Activated CD8-positive, alpha-beta memory T cell treated with anti-CD3 and anti-CD28 coated beads for 48 hours (primary cell): ENCODE measurements around the gene LSR.

ENCODE experiments used
- DNase-seq, 3 experiments: peaks; one replicate each; pipeline ENCODE4 v3.0.0-alpha.2; 2020; ENCODE audit warnings: low read depth in 2 of 3, low spot score in 2 of 3

LSR gene

GRCh38 chr19:35265900-35266519 lies 17.2 kb downstream of the LSR start:
- DNase-seq: no peak

GRCh38 chr19:35266520-35267352 lies 17.9 kb downstream of the LSR start:
- DNase-seq: no peak

GRCh38 chr19:35267353-35267817 lies 18.6 kb downstream of the LSR start:
- peak in 1 of 3 experiments; percentile 10 for DNase-seq

- DNase-seq: peak in 2 of 3 experiments; percentile 43 to 63
These were observed 19.2 kb downstream of the LSR start for GRCh38 chr19:35267818-35268535.

- DNase-seq: peak in 1 of 3 experiments; percentile 46
These were observed 20.0 kb downstream of the LSR start, which contains the start of gene USF2 for GRCh38 chr19:35268536-35269437. Gene USF2, plus strand, starts transcription at chr19:35268962. Its CDS starts 140 bp downstream, at chr19:35269102.

- peak; percentile 49 to 64 (median 53) for DNase-seq
These were observed 20.8 kb downstream of the LSR start for GRCh38 chr19:35269438-35270117.

GRCh38 chr19:35270381-35270811 lies 21.6 kb downstream of the LSR start:
- DNase-seq: no peak

GRCh38 chr19:35271546-35271945 lies 22.7 kb downstream of the LSR start:
- no peak for DNase-seq

- no peak for DNase-seq
These were observed 23.4 kb downstream of the LSR start for GRCh38 chr19:35272122-35272719.

- no peak for DNase-seq
These were observed 24.3 kb downstream of the LSR start for GRCh38 chr19:35272954-35273649.

- no peak for DNase-seq
These were observed 25.0 kb downstream of the LSR start for GRCh38 chr19:35273686-35274259.

GRCh38 chr19:35274323-35274722 lies 25.5 kb downstream of the LSR start:
- DNase-seq: no peak

- no peak for DNase-seq
These were observed 28.0 kb downstream of the LSR start for GRCh38 chr19:35276706-35277281.

- DNase-seq: no peak
These were observed 29.9 kb downstream of the LSR start for GRCh38 chr19:35278578-35279284.

GRCh38 chr19:35279374-35279773 lies 30.6 kb downstream of the LSR start:
- DNase-seq: no peak

GRCh38 chr19:35279985-35280821 lies 31.4 kb downstream of the LSR start:
- DNase-seq: no peak

GRCh38 chr19:35281303-35281702 lies 32.5 kb downstream of the LSR start:
- DNase-seq: no peak
